ENCODE data around the gene ZNRF2. TPM values are rescaled to one million over a fixed set of nuclear protein-coding genes. Genes with fewer than 3 reads are reported as not detected.

ZNRF2 gene
- total RNA-seq, 3 donors from 2014 or later (not counting 1 experiment from before 2014, with no cell fraction given): 35.0 to 43.7 (median 36.3) TPM

- no peaks in the 10 kb centered on the region for H3K27me3 ChIP-seq (ENCODE audit: control insufficient read depth, insufficient read depth, low read length)
- no peak overlapping the region for H3K4me3 ChIP-seq (ENCODE audit: low read length)
- no peaks in the 10 kb centered on the region for H3K27me3 Mint-ChIP-seq (ENCODE audit: low read depth in 2 of 2)
- no peak for TF ChIP-seq CTCF (IDR thresholded peaks at IDR 0.05)
- peak overlapping the region in 1 of 2 donors; percentile 25 for H3K27ac Mint-ChIP-seq
- peaks cover 48 to 57% of the 10 kb centered on the region in 2 donors for H3K4me1 Mint-ChIP-seq
- no peaks in the 10 kb centered on the region for H3K4me1 ChIP-seq (ENCODE audit: control insufficient read depth, insufficient read depth, low read length)
- H3K9me3 Mint-ChIP-seq: no peaks in the 10 kb centered on the region
- no peak for DNase-seq
- H3K4me3 Mint-ChIP-seq: no peak overlapping the region
- H3K36me3 Mint-ChIP-seq: no peaks in the 10 kb centered on the region
- peaks cover 2% of the 10 kb centered on the region for H3K36me3 ChIP-seq (ENCODE audit: control insufficient read depth, insufficient read depth, low read length)
- H3K9me3 ChIP-seq (ENCODE audit: control insufficient read depth, insufficient read depth, low read length): no peaks in the 10 kb centered on the region
- ATAC-seq: no peak
- H3K27ac ChIP-seq (ENCODE audit: low read length): no peak overlapping the region
- intact Hi-C loops (cut with micrococcal nuclease): no loop called here
Observed at GRCh38 chr7:30328381-30328780, 44.0 kb downstream of the ZNRF2 start.

GRCh38 chr7:30329716-30330115 lies 45.3 kb downstream of the ZNRF2 start:
- H3K27ac ChIP-seq (ENCODE audit: low read length): no peak overlapping the region
- no peaks in the 10 kb centered on the region for H3K9me3 Mint-ChIP-seq
- peaks cover 58 to 61% of the 10 kb centered on the region in 2 donors for H3K4me1 Mint-ChIP-seq
- no peaks in the 10 kb centered on the region for H3K4me1 ChIP-seq (ENCODE audit: control insufficient read depth, insufficient read depth, low read length)
- H3K27me3 Mint-ChIP-seq (ENCODE audit: low read depth in 2 of 2): no peaks in the 10 kb centered on the region
- no peak overlapping the region for H3K4me3 ChIP-seq (ENCODE audit: low read length)
- H3K9me3 ChIP-seq (ENCODE audit: control insufficient read depth, insufficient read depth, low read length): no peaks in the 10 kb centered on the region
- WGBS (ENCODE audit: insufficient coverage): 74% methylated on average over 3 of the region's 3 CpGs
- H3K27me3 ChIP-seq (ENCODE audit: control insufficient read depth, insufficient read depth, low read length): no peaks in the 10 kb centered on the region
- DNase-seq: no peak
- TF ChIP-seq CTCF (IDR thresholded peaks at IDR 0.05): no peak
- no peak overlapping the region for H3K4me3 Mint-ChIP-seq
- peak overlapping the region; percentile 85 to 94 for H3K27ac Mint-ChIP-seq
- H3K36me3 Mint-ChIP-seq: no peaks in the 10 kb centered on the region
- H3K36me3 ChIP-seq (ENCODE audit: control insufficient read depth, insufficient read depth, low read length): peaks cover 2% of the 10 kb centered on the region
- no peak for ATAC-seq
- intact Hi-C loops (cut with micrococcal nuclease): loop anchor here (1.0 kb wide), 1 partner anchor 19 kb away; no protein-coding TSS in a partner anchor

- no peak for TF ChIP-seq CTCF (IDR thresholded peaks at IDR 0.05)
- Mint-ChIP-seq H3K4me1 (peaks cover 58 to 60% of the 10 kb centered on the region in 2 donors), H3K4me3 (peak overlapping the region; percentile 85), H3K27me3 (ENCODE audit: low read depth in 2 of 2) (no peaks in the 10 kb centered on the region), H3K36me3 (no peaks in the 10 kb centered on the region), H3K27ac (peak overlapping the region; percentile 85 to 94), H3K9me3 (no peaks in the 10 kb centered on the region)
- H3K9me3 ChIP-seq (ENCODE audit: control insufficient read depth, insufficient read depth, low read length): no peaks in the 10 kb centered on the region
- DNase-seq: peak in 1 of 2 donors; percentile 77
- H3K27me3 ChIP-seq (ENCODE audit: control insufficient read depth, insufficient read depth, low read length): no peaks in the 10 kb centered on the region
- WGBS (ENCODE audit: insufficient coverage): 0% methylated on average over 3 of the region's 3 CpGs
- H3K36me3 ChIP-seq (ENCODE audit: control insufficient read depth, insufficient read depth, low read length): no peaks in the 10 kb centered on the region
- intact Hi-C loops (cut with micrococcal nuclease): loop anchor here (1.0 kb wide), 1 partner anchor 18 kb away; no protein-coding TSS in a partner anchor
- ATAC-seq: peak; percentile 84 to 92 (median 87)
- H3K4me3 ChIP-seq (ENCODE audit: low read length): no peak overlapping the region
- H3K27ac ChIP-seq (ENCODE audit: low read length): peak overlapping the region; percentile 76
- H3K4me1 ChIP-seq (ENCODE audit: control insufficient read depth, insufficient read depth, low read length): no peaks in the 10 kb centered on the region
Observed at GRCh38 chr7:30330134-30331111, 46.0 kb downstream of the ZNRF2 start.

All from natural killer cell (primary cell).